CD4-positive, alpha-beta T cell treated with Interferon alpha-2 for 1 hour (primary cell): ENCODE results near the gene FUCA1.

ENCODE experiments used
- DNase-seq, 2 donors: peaks; one replicate each; pipeline ENCODE4 v3.0.0-alpha.2; 2020 to 2022

Gene FUCA1

DNA sequence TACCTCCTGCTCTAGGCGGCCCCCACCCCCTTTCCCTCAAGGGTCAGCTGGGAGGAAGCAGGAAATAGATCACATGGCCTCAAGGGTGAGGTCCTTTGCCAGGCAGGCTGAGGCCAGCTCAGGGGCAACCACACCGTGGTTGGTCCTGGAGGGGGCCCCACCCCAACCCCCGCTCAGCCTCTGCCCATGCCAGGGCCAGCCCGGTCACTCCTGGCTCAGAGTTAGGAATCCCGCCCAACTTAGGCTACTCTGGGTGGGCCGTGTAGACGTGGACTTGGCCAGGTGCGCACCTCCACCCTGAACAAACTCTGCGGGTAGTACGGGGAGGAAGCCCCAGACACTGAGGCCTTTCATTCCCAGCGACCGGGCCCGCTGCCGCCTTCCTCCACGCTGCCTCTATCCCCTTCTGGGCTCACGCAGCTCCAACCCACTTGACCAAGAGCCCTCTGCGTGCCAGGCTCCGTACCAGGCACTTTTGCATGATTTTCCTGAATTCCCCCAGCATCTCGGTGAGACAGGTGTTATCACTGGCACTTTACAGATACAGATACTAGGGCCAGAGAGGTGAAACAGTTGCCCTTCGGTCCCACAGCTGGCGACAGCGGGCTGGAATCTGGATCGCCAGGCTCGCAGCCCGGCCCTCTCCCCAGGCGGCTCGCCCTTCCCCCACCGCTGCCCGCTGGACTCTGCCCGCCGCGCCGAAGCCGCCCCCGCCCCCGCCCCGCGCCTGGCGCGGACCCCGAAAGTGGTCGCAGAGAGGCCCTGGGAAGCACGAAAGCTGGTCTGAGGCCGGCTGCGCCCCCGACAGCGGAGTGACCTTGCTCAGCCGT, 68.3 kb downstream of the FUCA1 start:
- peak; percentile 33 to 44 for DNase-seq

- no peak for DNase-seq
Observed at GRCh38 chr1:23799255-23799569, 68.9 kb downstream of the FUCA1 start.

- DNase-seq, result no peak
Observed at GRCh38 chr1:23798662-23799142, 69.4 kb downstream of the FUCA1 start.

DNA sequence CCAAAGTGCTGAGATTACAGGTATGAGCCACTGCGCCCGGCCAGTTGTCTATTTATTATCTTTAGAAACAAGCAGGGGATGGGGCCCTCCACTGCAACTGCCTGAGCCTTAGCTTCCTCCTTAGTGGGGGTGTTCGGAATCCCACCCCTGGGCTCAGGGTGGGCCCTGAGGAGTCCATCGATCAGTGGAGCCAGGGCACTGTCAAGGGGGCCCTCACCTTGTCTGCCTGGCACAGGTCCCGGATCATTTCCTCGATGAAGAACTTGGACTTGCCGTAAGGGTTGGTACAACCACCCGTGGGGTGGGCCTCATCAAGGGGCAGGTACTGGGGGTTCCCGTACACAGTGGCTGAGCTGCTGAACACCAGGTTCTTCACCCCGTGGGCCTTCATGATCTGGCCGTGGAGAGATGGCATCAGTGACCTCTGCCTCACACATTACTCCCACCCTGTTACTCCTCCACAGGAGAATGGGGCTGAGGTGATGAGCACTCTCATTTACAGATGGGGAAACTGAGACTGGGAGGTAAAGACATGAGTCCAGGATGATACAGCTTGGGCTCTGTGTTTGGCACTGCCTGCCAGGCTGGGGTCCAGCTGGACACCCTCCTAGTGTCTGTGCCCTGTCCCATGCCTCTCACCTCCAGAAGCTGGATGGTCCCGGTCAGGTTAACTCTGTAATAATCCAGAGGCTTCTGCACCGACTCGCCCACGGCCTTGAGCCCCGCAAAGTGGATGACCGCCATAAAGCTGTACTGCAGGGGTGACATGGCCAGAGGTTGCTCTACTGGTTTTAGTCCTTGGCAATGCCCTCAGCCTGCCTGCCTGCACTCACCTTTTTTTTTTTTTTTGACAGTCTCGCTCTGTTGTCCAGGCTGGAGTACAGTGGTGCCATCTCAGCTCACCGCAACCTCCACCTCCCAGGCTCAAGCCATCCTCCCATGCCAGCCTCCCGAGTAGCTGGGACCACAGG, 70.3 kb downstream of the FUCA1 start:
- no peak for DNase-seq

DNA sequence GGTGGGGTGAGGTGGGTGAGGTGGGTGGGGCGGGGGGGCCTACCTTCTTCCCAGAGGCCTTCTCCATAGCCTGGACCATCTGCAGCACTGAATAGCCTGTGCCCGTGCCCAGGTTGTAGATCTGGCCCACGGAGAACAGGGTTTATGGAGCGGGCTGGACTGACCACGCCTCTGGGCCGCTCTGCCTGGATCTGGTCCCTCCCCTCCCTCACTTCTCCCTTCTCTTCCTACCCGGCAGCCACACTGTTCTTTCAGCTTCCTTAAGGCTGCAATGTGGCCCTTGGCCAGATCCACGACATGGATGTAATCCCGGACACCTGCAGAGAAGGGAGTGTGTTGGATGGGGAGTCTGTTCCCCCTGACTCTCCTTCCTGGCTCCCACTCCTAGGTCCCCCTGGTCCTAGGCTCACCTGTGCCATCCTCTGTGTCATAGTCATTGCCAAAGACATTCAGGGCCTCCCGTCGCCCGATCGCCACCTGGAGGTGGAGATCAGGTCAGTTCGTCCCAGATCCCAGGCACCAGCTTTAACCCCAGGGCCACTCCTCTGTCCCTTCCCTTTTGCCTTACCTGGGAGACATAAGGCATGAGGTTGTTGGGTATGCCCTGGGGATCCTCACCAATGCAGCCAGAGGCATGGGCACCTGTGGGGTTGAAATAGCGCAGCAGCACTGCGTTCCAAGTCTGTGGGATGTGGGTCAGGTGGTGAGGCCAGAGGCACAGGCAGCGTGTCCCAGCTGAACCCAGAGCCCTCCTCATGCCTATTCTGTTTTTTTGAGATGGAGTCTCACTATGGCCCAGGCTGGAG, 71.4 kb downstream of the FUCA1 start:
- no peak for DNase-seq

- no peak for DNase-seq
Observed at GRCh38 chr1:23795676-23796465, 72.2 kb downstream of the FUCA1 start.
